ENCODE measurements around the gene CLEC2L. TPM values are rescaled to one million over a fixed set of nuclear protein-coding genes. Genes with fewer than 3 reads are reported as not detected.

CLEC2L gene
- polyA plus RNA-seq, 3 donors: not detected

DNA sequence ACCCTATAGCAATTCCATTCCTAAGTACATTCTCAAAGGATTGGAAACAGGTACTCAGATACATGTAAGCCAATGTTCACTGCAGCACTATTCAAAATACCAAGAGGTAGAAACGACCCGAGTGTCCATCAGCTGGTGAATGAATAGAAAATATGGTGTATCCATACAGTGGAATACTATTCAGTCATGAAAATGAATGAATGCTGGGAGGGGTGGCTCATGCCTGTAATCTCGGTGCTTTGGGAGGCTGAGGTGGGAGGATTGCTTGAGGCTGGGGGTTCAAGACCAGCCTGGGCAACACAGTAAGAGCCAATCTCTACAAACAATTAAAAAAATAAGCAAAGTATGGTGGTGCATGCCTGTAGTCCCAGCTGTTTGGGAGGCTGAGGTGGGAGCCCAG, 62.8 kb downstream of the CLEC2L start:
- Mint-ChIP-seq H3K36me3 (peaks cover 81 to 93% of the 10 kb centered on the region in 2 donors), H3K27me3 (ENCODE audit: low read depth in 3 of 3) (peaks cover 0 to 2% (median 2%) of the 10 kb centered on the region in 3 donors)
- H3K36me3 ChIP-seq (replicated peaks in 1 of 2; ENCODE audit: control insufficient read depth in 1 of 2, insufficient read depth in 2 of 2, low read length in 2 of 2): peaks cover 82 to 97% of the 10 kb centered on the region in 2 donors

GRCh38 chr7:139587535-139587934, 64.0 kb downstream of the CLEC2L start:
- Histone ChIP-seq H3K4me3 (replicated peaks in 1 of 3; ENCODE audit: low read depth in 2 of 3, low read length in 3 of 3) (no peak overlapping the region), H3K27ac (ENCODE audit: low read depth in 1 of 2, low read length in 2 of 2) (no peak overlapping the region), H2AFZ (ENCODE audit: insufficient read depth, low read depth, low read length, poor library complexity, severe bottlenecking) (no peak overlapping the region), H3K4me1 (ENCODE audit: control insufficient read depth in 1 of 2, insufficient read depth in 2 of 2, low read length in 2 of 2) (peaks cover 8% of the 10 kb centered on the region in 2 donors), H3K27me3 (ENCODE audit: control insufficient read depth in 2 of 2, insufficient read depth in 2 of 2, low read length in 2 of 2) (no peaks in the 10 kb centered on the region), H3K79me2 (ENCODE audit: insufficient read depth, low read length) (no peaks in the 10 kb centered on the region), H4K20me1 (ENCODE audit: insufficient read depth, low read length) (peaks cover 34% of the 10 kb centered on the region), H3K9ac (ENCODE audit: insufficient read depth, low read length, poor library complexity, severe bottlenecking) (no peak overlapping the region), H3K9me3 (replicated peaks in 1 of 2; ENCODE audit: control insufficient read depth in 1 of 2, insufficient read depth in 1 of 2, low read length in 2 of 2) (no peaks in the 10 kb centered on the region), H3K36me3 (replicated peaks in 1 of 2; ENCODE audit: control insufficient read depth in 1 of 2, insufficient read depth in 2 of 2, low read length in 2 of 2) (peaks cover 82 to 97% of the 10 kb centered on the region in 2 donors), H3K4me2 (replicated peaks; ENCODE audit: extremely low read depth, low read length, poor library complexity, severe bottlenecking) (no peak overlapping the region)
- Mint-ChIP-seq H3K27me3 (ENCODE audit: low read depth in 3 of 3) (peaks cover 0 to 2% (median 0%) of the 10 kb centered on the region in 3 donors), H3K4me3 (no peak overlapping the region), H3K27ac (no peak overlapping the region), H3K9me3 (no peaks in the 10 kb centered on the region), H3K4me1 (peaks cover 12% of the 10 kb centered on the region), H3K36me3 (peaks cover 82 to 93% of the 10 kb centered on the region in 2 donors)
- DNase-seq: no peak
- no CpG with 5 or more reads among the region's 7 CpGs for WGBS (ENCODE audit: insufficient coverage)
- TF ChIP-seq CTCF (IDR thresholded peaks at IDR 0.05): no peak
- intact Hi-C loops (cut with micrococcal nuclease): no loop called here

More for the DNA sequence above, 62.8 kb downstream of the CLEC2L start:
- no peak for TF ChIP-seq CTCF (IDR thresholded peaks at IDR 0.05)
- 100% methylated on average over 1 of the region's 3 CpGs for WGBS (ENCODE audit: insufficient coverage)
- no peak overlapping the region for H3K4me3 ChIP-seq (replicated peaks in 1 of 3; ENCODE audit: low read depth in 2 of 3, low read length in 3 of 3)
- H3K9ac ChIP-seq (ENCODE audit: insufficient read depth, low read length, poor library complexity, severe bottlenecking): no peak overlapping the region
- Mint-ChIP-seq H3K27ac (no peak overlapping the region), H3K9me3 (no peaks in the 10 kb centered on the region), H3K4me3 (no peak overlapping the region), H3K4me1 (peaks cover 12% of the 10 kb centered on the region)
- H3K4me1 ChIP-seq (ENCODE audit: control insufficient read depth in 1 of 2, insufficient read depth in 2 of 2, low read length in 2 of 2): peaks cover 8% of the 10 kb centered on the region in 2 donors
- H2AFZ ChIP-seq (ENCODE audit: insufficient read depth, low read depth, low read length, poor library complexity, severe bottlenecking): no peak overlapping the region
- H3K4me2 ChIP-seq (replicated peaks; ENCODE audit: extremely low read depth, low read length, poor library complexity, severe bottlenecking): no peak overlapping the region
- no peak overlapping the region for H3K27ac ChIP-seq (ENCODE audit: low read depth in 1 of 2, low read length in 2 of 2)
- H3K9me3 ChIP-seq (replicated peaks in 1 of 2; ENCODE audit: control insufficient read depth in 1 of 2, insufficient read depth in 1 of 2, low read length in 2 of 2): no peaks in the 10 kb centered on the region
- DNase-seq: no peak
- peaks cover 34% of the 10 kb centered on the region for H4K20me1 ChIP-seq (ENCODE audit: insufficient read depth, low read length)
- intact Hi-C loops (cut with micrococcal nuclease): no loop called here
- no peaks in the 10 kb centered on the region for H3K79me2 ChIP-seq (ENCODE audit: insufficient read depth, low read length)
- no peaks in the 10 kb centered on the region for H3K27me3 ChIP-seq (ENCODE audit: control insufficient read depth in 2 of 2, insufficient read depth in 2 of 2, low read length in 2 of 2)
